Measurements from ENCODE around the gene MRPL28. TPM values are rescaled to one million over a fixed set of nuclear protein-coding genes. Genes with fewer than 3 reads are reported as not detected.

MRPL28 gene
- total and polyA plus RNA-seq, 2 donors (not counting 3 experiments of a cell fraction or from before 2014, with no cell fraction given) = 104 to 180 TPM

DNA sequence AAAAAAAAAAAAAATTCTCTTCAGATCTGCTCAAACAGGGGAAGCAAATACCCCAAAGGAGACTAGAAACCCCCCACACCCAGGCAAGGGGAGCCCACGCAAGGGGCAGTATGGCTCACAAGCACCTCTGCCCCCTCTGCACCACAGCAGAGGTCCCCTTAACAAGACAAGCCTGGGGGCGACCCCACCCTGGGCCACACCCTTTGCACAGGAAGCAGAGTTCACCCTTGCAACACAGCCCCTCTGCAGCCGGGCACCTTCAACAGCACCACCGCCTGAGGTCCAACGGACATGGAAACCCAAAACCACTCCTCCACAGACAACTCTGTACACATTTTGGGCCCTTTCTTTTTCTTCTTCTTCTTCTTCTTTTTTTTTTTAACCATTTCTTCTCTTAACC is 30.7 kb downstream of the MRPL28 start:
- intact Hi-C loops (cut with micrococcal nuclease) = no loop called here
- dilution Hi-C loops (cut with MboI; ENCODE audit: extremely low pct_ligation_motif_present, low sequenced_read_pairs) = no loop called here
- Histone ChIP-seq H3K79me2 (ENCODE audit: control insufficient read depth, insufficient read depth, low read length) (peaks cover 80% of the 10 kb centered on the region), H3K4me2 (ENCODE audit: insufficient read depth, low read length) (no peak overlapping the region), H3K27me3 (ENCODE audit: control insufficient read depth in 2 of 2, insufficient read depth in 2 of 2, low read length in 2 of 2) (no peaks in the 10 kb centered on the region), H3K9ac (replicated peaks; ENCODE audit: extremely low read depth, insufficient read depth, low read length) (no peak overlapping the region), H3K27ac (ENCODE audit: insufficient read depth, low read depth, low read length) (no peak overlapping the region), H4K20me1 (replicated peaks; ENCODE audit: control insufficient read depth, extremely low read depth, insufficient read depth, low read length) (no peaks in the 10 kb centered on the region), H2AFZ (ENCODE audit: low read depth, low read length) (no peak overlapping the region), H3K9me3 (replicated peaks; ENCODE audit: control insufficient read depth, insufficient read depth, low read length) (no peaks in the 10 kb centered on the region), H3K9me1 (replicated peaks; ENCODE audit: control insufficient read depth, extremely low read depth, insufficient read depth, low read length) (no peaks in the 10 kb centered on the region), H3K4me1 (ENCODE audit: control insufficient read depth, extremely low read depth, insufficient read depth, low read length) (no peaks in the 10 kb centered on the region), H3K4me3 (replicated peaks in 1 of 3; ENCODE audit: insufficient read depth in 1 of 3, low read depth in 1 of 3, low read length in 3 of 3) (no peak overlapping the region), H3K36me3 (ENCODE audit: control insufficient read depth in 2 of 2, extremely low read depth in 1 of 2, insufficient read depth in 2 of 2, low read length in 2 of 2) (peaks cover 0 to 3% of the 10 kb centered on the region in 2 experiments)
- POLR2A ChIA-PET = no interaction called here
- FAIRE-seq (no peak), DNase-seq (ENCODE audit: low read depth, low spot score) (no peak)
- no TSS peak for BruUV-seq (replicated peaks)
- CTCF ChIA-PET = no interaction called here
- TF ChIP-seq JUN (IDR thresholded peaks at IDR 0.05; ENCODE audit: borderline replicate concordance, insufficient read depth, insufficient read length, low read depth) (no peak), EZH2 (IDR thresholded peaks at IDR 0.05; ENCODE audit: borderline replicate concordance, low read depth, low read length, severe bottlenecking) (no peak), FOS (IDR thresholded peaks at IDR 0.05; ENCODE audit: borderline replicate concordance, insufficient read depth, low read length) (no peak), POLR2AphosphoS5 (IDR thresholded peaks at IDR 0.05; ENCODE audit: insufficient read depth, low read depth, low read length) (no peak), GATA2 (IDR thresholded peaks at IDR 0.05; ENCODE audit: insufficient read depth, insufficient read length, low read depth, low read length) (no peak), MYC (IDR thresholded peaks at IDR 0.05; ENCODE audit: low read depth, low read length) (no peak), POLR2A (IDR thresholded peaks at IDR 0.05; ENCODE audit: low read depth, low read length) (no peak)
- TF ChIP-seq, protein P1, sequence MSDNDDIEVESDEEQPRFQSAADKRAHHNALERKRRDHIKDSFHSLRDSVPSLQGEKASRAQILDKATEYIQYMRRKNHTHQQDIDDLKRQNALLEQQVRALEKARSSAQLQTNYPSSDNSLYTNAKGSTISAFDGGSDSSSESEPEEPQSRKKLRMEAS (IDR thresholded peaks at IDR 0.05; ENCODE audit: insufficient read depth, insufficient read length) = no peak
- TF ChIP-seq, protein P2, sequence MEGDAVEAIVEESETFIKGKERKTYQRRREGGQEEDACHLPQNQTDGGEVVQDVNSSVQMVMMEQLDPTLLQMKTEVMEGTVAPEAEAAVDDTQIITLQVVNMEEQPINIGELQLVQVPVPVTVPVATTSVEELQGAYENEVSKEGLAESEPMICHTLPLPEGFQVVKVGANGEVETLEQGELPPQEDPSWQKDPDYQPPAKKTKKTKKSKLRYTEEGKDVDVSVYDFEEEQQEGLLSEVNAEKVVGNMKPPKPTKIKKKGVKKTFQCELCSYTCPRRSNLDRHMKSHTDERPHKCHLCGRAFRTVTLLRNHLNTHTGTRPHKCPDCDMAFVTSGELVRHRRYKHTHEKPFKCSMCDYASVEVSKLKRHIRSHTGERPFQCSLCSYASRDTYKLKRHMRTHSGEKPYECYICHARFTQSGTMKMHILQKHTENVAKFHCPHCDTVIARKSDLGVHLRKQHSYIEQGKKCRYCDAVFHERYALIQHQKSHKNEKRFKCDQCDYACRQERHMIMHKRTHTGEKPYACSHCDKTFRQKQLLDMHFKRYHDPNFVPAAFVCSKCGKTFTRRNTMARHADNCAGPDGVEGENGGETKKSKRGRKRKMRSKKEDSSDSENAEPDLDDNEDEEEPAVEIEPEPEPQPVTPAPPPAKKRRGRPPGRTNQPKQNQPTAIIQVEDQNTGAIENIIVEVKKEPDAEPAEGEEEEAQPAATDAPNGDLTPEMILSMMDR (IDR thresholded peaks at IDR 0.05; ENCODE audit: extremely low read depth in 1 of 2, insufficient read depth in 1 of 2, low read depth in 1 of 2, low read length in 2 of 2) = no peak

Data from endothelial cell of umbilical vein (primary cell).